Hepatocyte (in vitro differentiated cells): Measurements from ENCODE around the gene RLN3. TPM values are rescaled to one million over a fixed set of nuclear protein-coding genes. Genes with fewer than 3 reads are reported as not detected.
"Not testable (repeated sequence)": the region's sequence is repeated elsewhere in the genome, so short reads cannot be mapped to it uniquely, and the experiment has no call there.

ENCODE experiments used
- DNase-seq: peaks from one replicate; pipeline ENCODE4 v3.0.0-alpha.2; 2016; ENCODE audit warnings: low spot score
- H2AFZ ChIP-seq: fragments of 200-600 bp; sonication (generic); 2 replicates; pipeline ENCODE4 v1.6.0; 2016; ENCODE audit warnings: antibody characterized with exemption, mild to moderate bottlenecking
- H3K27ac ChIP-seq: fragments of 200-600 bp; sonication (generic); 2 replicates; pipeline ENCODE4 v1.5.1; 2016; ENCODE audit warnings: mild to moderate bottlenecking
- H3K27me3 ChIP-seq: fragments of 200-600 bp; sonication (generic); 2 replicates; pipeline ENCODE4 v1.6.1; 2016
- H3K36me3 ChIP-seq: fragments of 200-600 bp; sonication (generic); replicated peaks from 2 replicates; pipeline ENCODE4 v1.5.1; 2016; ENCODE audit warnings: low read depth; ENCODE audit not compliant: insufficient read depth
- H3K4me1 ChIP-seq: fragments of 200-600 bp; sonication (generic); 2 replicates; pipeline ENCODE4 v1.5.1; 2016; ENCODE audit warnings: mild to moderate bottlenecking, moderate library complexity; ENCODE audit not compliant: insufficient read depth
- H3K4me2 ChIP-seq: fragments of 200-600 bp; sonication (generic); 2 replicates; pipeline ENCODE4 v1.6.0; 2016
- H3K4me3 ChIP-seq: fragments of 200-600 bp; sonication (generic); 2 replicates; pipeline ENCODE4 v1.5.1; 2016; ENCODE audit warnings: mild to moderate bottlenecking
- H3K79me2 ChIP-seq: fragments of 200-600 bp; sonication (generic); 2 replicates; pipeline ENCODE4 v1.6.0; 2017; ENCODE audit warnings: mild to moderate bottlenecking
- H3K9me2 ChIP-seq: fragments of 200-600 bp; sonication (generic); replicated peaks from 2 replicates; pipeline ENCODE4 v1.6.0; 2017; ENCODE audit warnings: mild to moderate bottlenecking; ENCODE audit not compliant: insufficient read depth
- H3K9me3 ChIP-seq: fragments of 200-600 bp; sonication (generic); 2 replicates; pipeline ENCODE4 v1.5.1; 2016; ENCODE audit warnings: low read depth, mild to moderate bottlenecking
- H4K20me1 ChIP-seq: fragments of 200-600 bp; sonication (generic); 2 replicates; pipeline ENCODE4 v1.6.0; 2016; ENCODE audit warnings: mild to moderate bottlenecking; ENCODE audit not compliant: insufficient read depth, poor library complexity, severe bottlenecking
- EZH2 ChIP-seq: fragments of 200-600 bp; sonication (generic); IDR thresholded peaks from 2 replicates; pipeline ENCODE4 v1.6.1; 2016; ENCODE audit warnings: antibody characterized with exemption, mild to moderate bottlenecking, borderline replicate concordance
- EZH2phosphoT487 ChIP-seq: fragments of 200-600 bp; sonication (generic); IDR thresholded peaks from one replicate; pipeline ENCODE4 v1.6.1; 2018; ENCODE audit warnings: antibody characterized with exemption, mild to moderate bottlenecking, low read depth, moderate library complexity; ENCODE audit not compliant: unreplicated experiment, severe bottlenecking
- WGBS: methylation state at CpG from one replicate; pipeline ENCODE4 v1.1.6; 2016; ENCODE audit warnings: low lambda C conversion rate; ENCODE audit errors: missing lambda C conversion rate; 5-methylcytosine and 5-hydroxymethylcytosine counted together
- polyA plus RNA-seq: library from polyadenylated mRNA; unstranded; fragments of >200 nt; fragmentation: Nextera tagmentation; extraction: Ambion mirVana; gene quantifications from 2 replicates; pipeline ENCODE4 v1.2.1, GENCODE V29; 2016
- total RNA-seq: library from RNA; depleted of rRNA; stranded (reverse); fragments of >200 nt; gene quantifications from 2 replicates; pipeline ENCODE4 v1.2.3, GENCODE V29; 2014
- TF ChIP-seq, protein P1 (sequence below): fragments of 200-600 bp; sonication (generic); IDR thresholded peaks from 2 replicates; pipeline ENCODE4 v1.5.1; 2016; ENCODE audit warnings: antibody characterized with exemption, mild to moderate bottlenecking; ENCODE audit not compliant: poor library complexity

Gene RLN3
- total and polyA plus RNA-seq, 2 experiments from 2014 or later, result not detected

DNA sequence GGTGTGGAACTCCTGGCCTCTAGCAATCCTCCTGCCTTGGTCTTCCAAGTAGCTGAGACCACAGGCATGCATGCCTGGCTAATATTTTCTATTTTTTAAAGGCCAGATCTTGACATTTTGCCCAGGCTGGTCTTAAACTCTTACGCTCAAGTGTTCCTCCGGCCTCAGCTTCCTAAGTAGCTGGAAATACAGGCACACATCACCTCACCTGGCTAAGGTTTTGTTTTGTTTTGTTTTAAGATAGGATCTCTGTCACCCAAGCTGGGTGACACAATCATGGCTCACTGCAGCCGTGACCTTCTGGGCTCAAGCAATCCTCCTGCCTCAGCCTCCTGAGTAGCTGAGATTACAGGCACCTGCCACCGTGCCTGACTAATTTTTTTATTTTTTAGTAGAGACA, 5.5 kb upstream of the RLN3 start:
- no peak for TF ChIP-seq EZH2
- TF ChIP-seq, protein P1, sequence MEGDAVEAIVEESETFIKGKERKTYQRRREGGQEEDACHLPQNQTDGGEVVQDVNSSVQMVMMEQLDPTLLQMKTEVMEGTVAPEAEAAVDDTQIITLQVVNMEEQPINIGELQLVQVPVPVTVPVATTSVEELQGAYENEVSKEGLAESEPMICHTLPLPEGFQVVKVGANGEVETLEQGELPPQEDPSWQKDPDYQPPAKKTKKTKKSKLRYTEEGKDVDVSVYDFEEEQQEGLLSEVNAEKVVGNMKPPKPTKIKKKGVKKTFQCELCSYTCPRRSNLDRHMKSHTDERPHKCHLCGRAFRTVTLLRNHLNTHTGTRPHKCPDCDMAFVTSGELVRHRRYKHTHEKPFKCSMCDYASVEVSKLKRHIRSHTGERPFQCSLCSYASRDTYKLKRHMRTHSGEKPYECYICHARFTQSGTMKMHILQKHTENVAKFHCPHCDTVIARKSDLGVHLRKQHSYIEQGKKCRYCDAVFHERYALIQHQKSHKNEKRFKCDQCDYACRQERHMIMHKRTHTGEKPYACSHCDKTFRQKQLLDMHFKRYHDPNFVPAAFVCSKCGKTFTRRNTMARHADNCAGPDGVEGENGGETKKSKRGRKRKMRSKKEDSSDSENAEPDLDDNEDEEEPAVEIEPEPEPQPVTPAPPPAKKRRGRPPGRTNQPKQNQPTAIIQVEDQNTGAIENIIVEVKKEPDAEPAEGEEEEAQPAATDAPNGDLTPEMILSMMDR, result no peak
- H3K27me3 ChIP-seq, result no peaks in the 10 kb centered on the region
- no peak for DNase-seq
- no peak overlapping the region for H3K4me2 ChIP-seq
- no peak overlapping the region for H3K27ac ChIP-seq
- H3K79me2 ChIP-seq, result no peaks in the 10 kb centered on the region
- H3K36me3 ChIP-seq, result no peaks in the 10 kb centered on the region
- no peaks in the 10 kb centered on the region for H3K9me2 ChIP-seq
- no peak overlapping the region for H2AFZ ChIP-seq
- WGBS, result 89% methylated on average over 4 of the region's 4 CpGs
- no peaks in the 10 kb centered on the region for H4K20me1 ChIP-seq
- H3K4me1 ChIP-seq, result no peaks in the 10 kb centered on the region
- no peaks in the 10 kb centered on the region for H3K9me3 ChIP-seq
- no peak overlapping the region for H3K4me3 ChIP-seq

- H4K20me1 ChIP-seq, result no peaks in the 10 kb centered on the region
- peak; percentile 72 for DNase-seq
- H3K4me3 ChIP-seq, result no peak overlapping the region
- TF ChIP-seq EZH2phosphoT487, result no peak
- no peak for TF ChIP-seq EZH2
- TF ChIP-seq, protein P1, result peak; percentile 40
- H3K9me3 ChIP-seq, result no peaks in the 10 kb centered on the region
- WGBS, result 68% methylated on average over 9 of the region's 9 CpGs
- peak overlapping the region; percentile 46 for H3K27ac ChIP-seq
- H2AFZ ChIP-seq, result peak overlapping the region; percentile 36
- H3K4me2 ChIP-seq, result no peak overlapping the region
- H3K27me3 ChIP-seq, result no peaks in the 10 kb centered on the region
- H3K79me2 ChIP-seq, result no peaks in the 10 kb centered on the region
- no peaks in the 10 kb centered on the region for H3K36me3 ChIP-seq
- no peaks in the 10 kb centered on the region for H3K9me2 ChIP-seq
- no peaks in the 10 kb centered on the region for H3K4me1 ChIP-seq
Measured at GRCh38 chr19:14023404-14024235, 4.3 kb upstream of the RLN3 start.

DNA sequence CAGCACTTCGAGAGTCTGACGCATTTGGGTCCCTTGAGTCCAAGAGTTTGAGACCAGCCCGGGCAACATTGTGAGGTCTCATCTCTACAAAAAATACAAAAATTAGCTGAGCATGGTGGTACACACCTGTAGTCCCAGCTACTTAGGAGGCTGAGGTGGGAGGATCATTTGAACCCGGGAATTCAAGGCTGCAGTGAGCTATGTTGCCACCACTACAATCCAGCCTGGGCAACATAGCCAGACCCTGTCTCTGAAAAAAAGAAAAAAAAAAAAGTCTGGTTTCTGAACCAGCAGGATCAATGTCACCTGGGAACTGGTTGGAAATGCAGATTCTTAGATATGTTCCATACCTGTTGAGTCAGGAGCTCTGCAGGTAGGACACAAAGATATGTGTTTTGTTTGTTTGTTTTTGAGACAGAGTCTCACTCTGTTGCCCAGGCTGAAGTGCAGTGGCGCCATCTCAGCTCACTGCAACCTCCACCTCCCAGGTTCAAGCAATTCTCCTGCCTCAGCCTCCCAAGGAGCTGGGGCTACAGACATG, 1.2 kb upstream of the RLN3 start:
- not testable (repeated sequence) for DNase-seq, H3K36me3 ChIP-seq, H3K4me2 ChIP-seq, H2AFZ ChIP-seq, H3K4me1 ChIP-seq, H3K27ac ChIP-seq, H3K4me3 ChIP-seq, H3K9me2 ChIP-seq, H3K79me2 ChIP-seq, H4K20me1 ChIP-seq, H3K27me3 ChIP-seq, H3K9me3 ChIP-seq
- 94% methylated on average over 5 of the region's 5 CpGs for WGBS

GRCh38 chr19:14028901-14029300, 953 bp downstream of the RLN3 start:
- Histone ChIP-seq H2AFZ (no peak overlapping the region), H3K9me2 (no peaks in the 10 kb centered on the region), H3K36me3 (no peaks in the 10 kb centered on the region), H3K9me3 (no peaks in the 10 kb centered on the region), H3K4me2 (no peak overlapping the region), H3K79me2 (no peaks in the 10 kb centered on the region), H3K4me3 (no peak overlapping the region), H3K27me3 (peaks cover 3% of the 10 kb centered on the region), H3K27ac (no peak overlapping the region), H4K20me1 (no peaks in the 10 kb centered on the region), H3K4me1 (no peaks in the 10 kb centered on the region)
- TF ChIP-seq, protein P1, result no peak
- TF ChIP-seq EZH2phosphoT487 (no peak), EZH2 (no peak)
- WGBS, result 68% methylated on average over 4 of the region's 4 CpGs
- DNase-seq, result no peak
